Globus pallidus (tissue), 1 donor: ENCODE measurements around the gene BDP1.
"Not testable (repeated sequence)": the region's sequence is repeated elsewhere in the genome, so short reads cannot be mapped to it uniquely, and the experiment has no call there.

Source experiments
- DNase-seq: peaks from one replicate; pipeline ENCODE4 v3.0.0-alpha.2; 2015; ENCODE audit warnings: low spot score

The BDP1 gene

GRCh38 chr5:71471193-71471592, 15.7 kb downstream of the BDP1 start:
- DNase-seq = no peak

GRCh38 chr5:71475788-71476384, 20.4 kb downstream of the BDP1 start:
- no peak for DNase-seq

- no peak for DNase-seq
Measured at GRCh38 chr5:71481441-71481840, 26.0 kb downstream of the BDP1 start.

GRCh38 chr5:71482132-71482531, 26.7 kb downstream of the BDP1 start:
- DNase-seq = no peak

GRCh38 chr5:71483355-71483754, 27.9 kb downstream of the BDP1 start:
- no peak for DNase-seq

GRCh38 chr5:71492817-71493615, 37.6 kb downstream of the BDP1 start:
- no peak for DNase-seq

- DNase-seq = not testable (repeated sequence)
Measured at GRCh38 chr5:71494202-71494601, 38.8 kb downstream of the BDP1 start.

GRCh38 chr5:71498756-71499155, 43.3 kb downstream of the BDP1 start:
- not testable (repeated sequence) for DNase-seq

GRCh38 chr5:71503536-71503935, 48.1 kb downstream of the BDP1 start:
- no peak for DNase-seq

- DNase-seq = no peak
Measured at GRCh38 chr5:71522151-71522550, 66.7 kb downstream of the BDP1 start.

- not testable (repeated sequence) for DNase-seq
Measured at GRCh38 chr5:71525611-71526010, 70.2 kb downstream of the BDP1 start.

GRCh38 chr5:71528206-71528605, 72.8 kb downstream of the BDP1 start:
- DNase-seq = no peak

GRCh38 chr5:71529682-71530081, 74.2 kb downstream of the BDP1 start:
- DNase-seq = no peak

GRCh38 chr5:71533142-71533541, 77.7 kb downstream of the BDP1 start:
- no peak for DNase-seq

- DNase-seq = peak; percentile 2
Measured at GRCh38 chr5:71533615-71534014, 78.2 kb downstream of the BDP1 start.

- DNase-seq = no peak
Measured at GRCh38 chr5:71537687-71538086, 82.2 kb downstream of the BDP1 start.

- DNase-seq = not testable (repeated sequence)
Measured at GRCh38 chr5:71550885-71551284, 95.4 kb downstream of the BDP1 start.

GRCh38 chr5:71551582-71551981, 96.1 kb downstream of the BDP1 start:
- DNase-seq = not testable (repeated sequence)

GRCh38 chr5:71552026-71552749, 96.7 kb downstream of the BDP1 start:
- DNase-seq = not testable (repeated sequence)

- DNase-seq = no peak
Measured at GRCh38 chr5:71563161-71563560, 107.7 kb downstream of the BDP1 start.

GRCh38 chr5:71564895-71565294, 109.4 kb downstream of the BDP1 start:
- DNase-seq = no peak

GRCh38 chr5:71569748-71570509, 114.5 kb downstream of the BDP1 start:
- no peak for DNase-seq
